HG02642 (cell line): ENCODE data around the gene GPHN.
"Not testable (repeated sequence)": the region's sequence is repeated elsewhere in the genome, so short reads cannot be mapped to it uniquely, and the experiment has no call there.

Experiments
- ATAC-seq: cut with Tn5 transposase; IDR thresholded peaks from one replicate; pipeline ENCODE4 v1.9.1; 2021; ENCODE audit warnings: mild to moderate bottlenecking; ENCODE audit not compliant: unreplicated experiment, poor library complexity

Gene GPHN

DNA sequence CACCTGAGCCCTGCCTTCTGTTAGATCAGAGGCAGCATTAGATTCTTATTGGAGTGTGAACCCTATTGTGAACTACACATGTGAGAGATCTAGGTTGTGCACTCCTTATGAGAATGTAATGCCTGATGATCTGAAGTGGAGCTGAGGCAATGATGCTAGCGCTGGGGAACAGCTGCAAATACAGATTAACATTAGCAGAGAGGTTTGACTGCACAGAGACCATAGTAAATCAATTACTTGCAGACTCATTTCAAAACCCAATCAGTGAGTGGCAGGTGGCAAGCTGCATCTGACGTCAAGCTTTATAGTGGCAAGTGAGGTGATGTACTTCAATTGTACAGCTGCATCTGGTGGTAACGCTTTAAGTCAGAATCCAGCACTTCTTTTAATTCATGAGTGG lies 141.6 kb downstream of the GPHN start:
- ATAC-seq, result peak; percentile 76

DNA sequence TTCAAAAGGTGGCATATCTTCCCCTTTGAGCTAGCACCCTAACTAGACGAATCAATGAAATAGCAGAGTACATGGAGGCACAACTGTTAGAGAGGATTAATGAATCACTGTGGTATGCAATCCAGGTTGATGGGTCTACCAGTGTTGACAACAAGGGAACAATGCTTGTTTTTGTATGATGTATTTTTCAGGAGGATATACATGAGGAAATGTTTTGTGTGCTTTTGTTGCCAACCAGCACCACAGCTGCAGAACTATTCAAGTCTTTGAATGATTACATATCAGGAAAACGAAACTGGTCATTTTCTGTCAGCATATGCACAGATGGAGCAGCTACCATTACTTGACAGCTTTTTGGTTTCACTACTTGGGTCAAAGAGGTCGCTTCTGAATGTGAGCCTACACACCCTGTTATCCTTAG lies 142.6 kb downstream of the GPHN start:
- ATAC-seq, result no peak

DNA sequence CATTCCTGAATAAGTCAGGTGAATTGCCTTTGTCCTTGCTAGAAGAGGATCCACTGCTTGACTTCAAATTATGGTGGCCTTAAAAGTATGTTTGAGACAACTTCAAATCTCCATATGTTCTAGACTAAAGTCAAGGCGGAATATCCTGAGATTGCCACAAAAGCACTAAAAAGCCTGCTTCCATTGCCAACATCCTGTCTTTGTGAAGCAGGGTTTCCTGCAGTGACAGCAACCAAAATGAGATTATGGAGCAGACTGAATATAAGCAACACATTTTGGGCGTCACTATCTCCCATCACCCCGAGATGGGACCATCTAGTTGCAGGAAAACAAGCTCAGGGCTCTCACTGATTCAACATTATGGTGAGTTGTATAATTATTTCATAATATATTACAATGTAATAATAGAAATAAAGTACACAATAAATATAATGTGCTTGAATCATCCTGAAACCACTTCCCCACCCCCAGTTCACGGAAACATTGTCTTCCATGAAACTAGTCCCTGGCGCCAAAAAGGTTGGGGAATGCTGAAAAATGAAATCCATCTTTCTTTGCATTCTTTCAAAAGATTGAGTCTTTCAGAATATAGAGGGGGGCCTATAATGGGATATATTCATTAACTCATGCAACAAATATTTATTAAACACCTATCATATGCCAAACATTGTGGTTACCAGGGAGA lies 143.7 kb downstream of the GPHN start:
- no peak for ATAC-seq

DNA sequence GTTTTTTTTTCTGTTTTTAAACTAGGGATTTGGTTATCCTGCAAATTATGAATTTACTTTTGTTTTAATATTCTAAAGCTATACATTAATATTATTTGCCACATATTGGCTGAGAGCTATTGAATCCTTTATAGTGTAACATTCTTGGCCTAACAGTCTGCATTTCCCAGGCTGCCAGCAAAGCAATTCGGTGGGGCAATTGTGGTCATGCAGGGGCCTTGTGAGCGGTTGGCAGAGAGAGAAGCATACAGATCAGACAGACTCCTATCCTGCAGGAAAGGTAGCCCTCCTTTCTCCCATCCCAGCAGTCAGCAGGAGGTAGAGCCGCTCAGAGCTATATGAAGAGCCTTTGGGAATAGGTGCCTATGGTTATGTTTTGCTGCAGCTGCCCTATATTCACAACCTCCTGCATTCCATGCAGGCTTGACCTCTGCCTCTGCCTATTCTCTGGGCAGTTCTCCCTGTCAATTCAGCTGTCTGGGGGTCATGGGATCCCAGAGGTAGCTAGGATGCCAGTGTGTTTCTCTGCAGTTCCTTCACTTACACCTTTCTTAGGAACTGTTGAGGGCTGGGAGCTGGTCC lies 144.7 kb downstream of the GPHN start:
- no peak for ATAC-seq

DNA sequence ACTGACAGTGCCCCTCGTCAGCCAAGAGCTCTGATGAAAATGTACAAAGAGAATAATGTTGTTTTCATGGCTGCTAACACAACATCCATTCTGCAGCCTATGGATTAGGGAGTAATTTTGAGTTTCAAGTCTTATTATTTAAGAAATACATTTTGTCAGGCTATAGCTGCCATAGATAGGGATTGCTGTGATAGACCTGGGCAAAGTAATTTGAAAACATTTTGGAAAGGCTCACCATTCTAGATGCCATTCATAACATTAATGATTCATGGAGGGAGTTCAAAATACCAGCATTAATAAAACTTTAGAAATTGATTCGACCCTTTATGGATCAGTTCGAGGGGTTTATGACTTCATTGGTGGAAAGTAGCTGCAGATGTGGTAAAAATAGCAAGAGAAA lies 149.8 kb downstream of the GPHN start:
- no peak for ATAC-seq

DNA sequence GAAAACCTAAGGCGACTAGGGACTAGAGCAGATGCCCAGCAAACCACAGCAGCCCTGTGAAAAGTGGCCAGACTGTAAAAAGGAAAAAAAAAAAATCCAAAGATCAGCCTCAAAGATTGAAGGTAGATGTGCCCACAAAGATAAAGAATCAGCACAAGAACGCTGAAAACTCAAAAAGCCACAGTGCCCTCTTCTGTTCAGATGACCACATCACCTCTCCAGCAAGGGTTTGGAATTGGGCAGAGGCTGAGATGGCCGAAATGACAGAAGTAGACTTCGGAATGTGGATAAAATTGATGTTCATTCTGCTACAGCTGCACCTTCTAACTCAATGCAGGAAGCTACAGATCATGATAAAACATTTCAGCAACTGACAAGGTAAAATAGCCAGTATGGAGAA lies 154.4 kb downstream of the GPHN start:
- ATAC-seq, result no peak

DNA sequence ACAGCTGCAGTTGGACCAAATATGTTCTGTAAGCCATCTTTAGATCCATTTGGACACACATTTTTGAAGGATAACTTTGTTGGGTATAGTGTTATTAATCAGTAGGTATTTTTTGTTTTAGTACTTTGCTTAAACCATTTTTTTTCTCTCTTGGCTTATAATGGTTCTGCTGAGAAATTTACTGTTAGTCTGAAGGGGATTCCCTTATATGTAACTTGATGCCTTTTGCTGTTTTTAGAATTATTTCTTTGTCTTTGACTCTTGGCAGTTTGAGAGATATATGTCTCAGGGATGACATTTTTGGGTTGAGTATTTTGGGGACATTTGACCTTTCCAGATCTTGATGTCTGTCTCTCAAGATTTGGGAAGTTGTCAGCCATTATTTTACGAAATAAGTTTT lies 169.8 kb downstream of the GPHN start:
- ATAC-seq, result no peak

DNA sequence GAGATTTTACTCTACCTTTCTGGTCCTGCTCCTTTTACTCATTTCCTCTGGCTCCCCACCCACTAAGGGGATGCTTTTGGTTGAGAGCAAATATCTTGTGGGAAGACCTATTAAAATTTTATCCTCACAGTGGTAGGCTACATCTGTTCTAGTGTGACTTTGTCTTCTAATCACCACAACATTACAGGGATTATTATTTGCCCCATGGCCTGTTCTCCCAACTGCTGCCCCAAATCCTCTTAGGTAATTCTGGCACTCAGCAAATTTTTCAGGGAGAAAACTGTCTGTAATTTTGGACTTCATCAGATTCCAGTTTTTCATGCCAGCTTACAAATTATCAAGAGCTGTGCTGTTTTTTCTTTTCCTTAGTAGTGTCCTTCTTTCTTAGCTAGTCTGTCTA lies 172.3 kb downstream of the GPHN start:
- no peak for ATAC-seq

DNA sequence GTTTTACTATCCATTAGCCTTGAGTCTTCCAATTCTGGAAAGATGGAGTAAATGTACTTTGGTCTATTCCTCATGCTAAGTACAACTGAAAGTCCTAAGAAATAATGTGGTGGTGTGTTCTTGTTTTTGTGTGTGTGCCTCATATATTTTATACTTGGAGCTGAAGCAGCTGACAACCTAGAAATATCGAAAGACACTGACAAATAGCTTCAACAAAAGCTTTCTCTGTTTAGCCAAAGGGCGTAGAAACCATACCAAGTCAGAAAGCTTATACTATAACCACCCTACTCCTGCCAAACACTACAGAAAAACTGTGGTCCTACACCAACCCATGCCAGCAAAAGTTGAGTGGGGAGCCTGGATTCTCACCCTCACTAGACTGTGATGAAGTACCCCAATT lies 188.4 kb downstream of the GPHN start:
- ATAC-seq, result no peak

DNA sequence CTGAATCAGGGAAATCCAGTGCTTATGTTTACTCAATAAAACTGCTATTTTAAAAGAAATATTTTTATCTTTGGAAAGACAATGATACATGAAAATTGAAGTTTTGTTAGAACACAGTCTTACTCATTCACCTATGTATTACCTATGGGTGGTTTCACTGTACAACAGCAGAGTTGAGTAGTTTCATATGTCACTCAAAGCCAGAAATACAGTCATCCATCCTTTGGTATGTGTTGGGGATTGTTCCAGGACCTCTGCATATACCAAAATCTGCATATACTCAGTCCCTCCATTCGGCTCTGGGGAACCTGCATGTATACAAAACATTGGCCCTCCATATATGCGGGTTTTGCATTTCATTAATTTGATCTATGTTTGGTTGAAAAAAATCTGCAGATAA lies 190.6 kb downstream of the GPHN start:
- no peak for ATAC-seq

DNA sequence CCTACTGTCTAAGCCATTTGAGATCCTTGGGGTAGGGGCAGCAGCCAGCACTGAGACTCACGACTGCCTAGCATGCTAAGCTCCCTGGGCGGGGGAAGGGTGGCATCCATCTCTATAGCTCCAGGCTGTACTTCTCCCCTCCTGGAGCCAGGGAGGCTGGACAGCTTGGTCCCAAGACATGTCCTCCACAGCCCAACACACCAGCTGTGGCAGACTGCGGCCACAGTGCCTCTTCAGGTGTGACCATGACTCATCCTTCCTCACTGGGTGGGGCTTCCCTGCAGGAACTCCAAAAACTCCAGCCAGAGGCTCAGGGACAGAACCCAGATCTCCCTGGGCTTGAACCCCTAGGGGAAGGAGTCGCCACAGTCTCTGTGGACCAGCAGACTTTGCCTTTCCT lies 193.9 kb downstream of the GPHN start:
- ATAC-seq, result no peak

DNA sequence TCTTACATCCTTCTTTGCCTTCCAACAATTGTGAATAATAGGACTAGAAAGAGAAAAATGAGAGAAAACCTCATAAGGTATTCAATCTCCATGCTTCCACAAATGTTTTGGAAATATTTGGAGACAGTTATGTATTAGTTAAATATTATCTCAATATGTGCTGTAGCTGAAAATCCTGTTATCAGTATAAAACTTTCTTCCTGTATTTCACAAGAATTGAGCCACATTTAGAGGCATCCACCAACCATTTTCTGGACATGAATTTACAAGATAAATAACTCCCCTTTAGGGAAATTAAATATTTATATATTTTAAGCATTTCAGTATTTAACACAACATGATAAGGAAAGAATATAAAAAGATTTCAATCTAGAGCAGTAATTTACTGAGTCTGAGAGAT lies 200.3 kb downstream of the GPHN start:
- no peak for ATAC-seq

DNA sequence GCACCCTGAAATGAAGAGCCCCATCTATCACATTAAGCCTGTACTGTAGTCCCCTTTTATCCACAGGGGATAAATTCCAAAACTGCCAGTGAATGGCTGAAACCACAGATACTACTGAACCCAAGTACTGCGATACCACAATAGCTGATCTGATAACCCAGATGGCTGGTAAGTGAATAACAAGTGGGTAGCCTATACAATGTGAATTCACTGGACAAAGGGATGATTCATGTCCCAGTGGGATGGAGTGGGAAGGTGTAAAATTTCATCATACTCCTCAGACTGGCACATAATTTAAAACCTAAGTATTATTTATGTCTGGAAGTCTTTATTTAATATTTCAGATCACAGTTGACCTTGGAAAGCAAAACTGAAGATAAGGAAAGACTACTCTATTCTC lies 201.3 kb downstream of the GPHN start:
- ATAC-seq, result no peak

DNA sequence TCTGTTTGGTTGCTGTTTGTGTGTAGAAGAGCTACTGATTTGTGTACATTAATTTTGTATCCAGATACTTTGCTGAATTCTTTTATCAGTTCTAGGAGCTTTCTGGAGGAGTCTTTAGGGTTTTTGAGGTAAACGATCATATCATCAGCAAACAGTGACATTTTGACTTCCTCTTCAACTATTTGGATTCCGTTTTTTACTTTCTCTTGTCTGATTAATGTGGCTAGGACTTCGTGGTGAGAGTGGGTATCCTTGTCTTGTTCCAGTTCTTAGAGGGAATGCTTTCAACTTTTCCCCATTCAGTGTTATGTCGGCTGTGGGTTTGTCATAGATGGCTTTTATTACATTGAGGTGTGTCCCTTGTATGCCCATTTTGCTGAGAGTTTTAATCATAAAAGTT lies 206.3 kb downstream of the GPHN start:
- ATAC-seq, result not testable (repeated sequence)

DNA sequence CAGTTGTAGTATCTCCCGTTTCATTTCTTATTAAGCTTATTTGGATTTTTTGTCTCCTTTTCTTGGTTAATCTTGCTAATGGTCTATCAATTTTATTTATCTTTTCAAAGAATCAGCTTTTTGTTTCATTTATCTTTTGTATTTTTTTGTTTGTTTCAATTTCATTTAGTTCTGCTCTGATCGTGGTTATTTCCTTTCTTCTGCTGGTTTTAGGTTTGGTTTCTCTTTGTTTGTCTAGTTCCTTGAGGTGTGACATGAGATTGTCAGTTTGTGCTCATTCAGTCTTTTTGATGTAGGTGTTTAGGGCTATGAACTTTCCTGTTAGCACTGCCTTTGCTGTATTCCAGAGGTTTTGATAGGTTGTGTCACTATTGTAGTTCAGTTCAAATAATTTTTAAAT lies 207.4 kb downstream of the GPHN start:
- not testable (repeated sequence) for ATAC-seq

DNA sequence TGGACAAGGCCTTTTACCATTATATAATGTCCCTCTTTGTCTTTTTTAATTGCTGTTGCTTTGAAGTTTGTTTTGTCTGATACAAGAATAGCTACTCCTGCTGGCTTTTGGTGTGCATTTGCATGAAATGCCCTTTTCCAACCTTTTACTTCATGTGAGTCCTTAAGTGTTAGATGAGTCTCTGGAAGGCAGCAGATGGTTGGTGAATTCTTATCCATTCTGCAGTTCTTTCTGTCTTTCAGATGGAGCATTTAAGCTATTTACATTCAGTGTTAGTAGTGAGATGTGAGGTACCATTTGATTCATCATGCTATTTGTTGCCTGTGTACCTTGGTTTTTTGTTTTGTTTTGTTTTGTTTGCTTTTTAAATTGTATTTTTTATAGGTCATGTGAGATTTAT lies 208.3 kb downstream of the GPHN start:
- ATAC-seq, result no peak

DNA sequence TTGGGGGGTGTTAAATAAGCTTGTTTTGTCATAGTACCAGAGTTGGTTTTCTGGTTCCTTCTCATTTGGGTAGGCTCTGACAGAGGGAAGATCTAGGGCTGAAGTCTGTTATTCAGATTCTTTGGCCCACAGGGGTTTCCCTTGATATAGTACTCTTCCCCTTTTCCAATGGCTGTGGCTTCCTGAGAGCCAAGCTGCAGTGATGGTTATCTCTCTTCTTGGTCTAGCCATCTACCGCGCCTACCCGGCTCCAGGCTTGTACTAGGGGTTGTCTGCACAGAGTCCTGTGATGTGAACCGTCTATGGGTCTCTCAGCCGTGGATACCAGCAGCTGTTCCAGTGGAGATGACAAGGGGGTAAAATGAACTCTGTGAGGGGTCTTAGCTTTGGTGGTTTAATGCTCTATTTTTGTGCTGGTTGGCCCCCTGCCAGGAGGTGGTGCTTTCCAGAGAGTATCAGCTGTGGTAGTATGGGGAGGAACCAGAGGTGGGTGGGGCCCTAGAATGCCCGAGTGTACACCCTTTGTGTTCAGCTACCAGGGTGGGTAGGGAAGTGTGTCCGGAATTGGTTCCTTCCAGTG lies 209.7 kb downstream of the GPHN start:
- no peak for ATAC-seq

DNA sequence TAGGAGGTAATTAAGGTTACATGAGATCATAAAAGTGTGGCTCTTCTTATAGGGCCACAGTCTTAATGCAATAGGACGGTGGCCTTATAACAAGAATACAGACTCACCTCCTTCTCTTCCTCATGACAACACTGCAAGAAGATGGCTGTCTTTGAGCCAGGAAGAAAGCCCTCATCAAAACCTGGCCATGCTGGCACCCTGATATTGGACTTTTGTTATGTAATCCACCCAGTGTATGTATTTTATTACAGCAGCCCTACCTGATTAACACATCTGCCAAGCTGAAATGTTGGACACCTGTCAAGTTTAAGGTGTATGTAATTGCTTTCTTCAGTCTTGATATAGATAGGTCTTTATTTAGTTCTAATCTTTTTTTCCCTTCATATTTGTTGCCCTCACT lies 217.0 kb downstream of the GPHN start:
- no peak for ATAC-seq

DNA sequence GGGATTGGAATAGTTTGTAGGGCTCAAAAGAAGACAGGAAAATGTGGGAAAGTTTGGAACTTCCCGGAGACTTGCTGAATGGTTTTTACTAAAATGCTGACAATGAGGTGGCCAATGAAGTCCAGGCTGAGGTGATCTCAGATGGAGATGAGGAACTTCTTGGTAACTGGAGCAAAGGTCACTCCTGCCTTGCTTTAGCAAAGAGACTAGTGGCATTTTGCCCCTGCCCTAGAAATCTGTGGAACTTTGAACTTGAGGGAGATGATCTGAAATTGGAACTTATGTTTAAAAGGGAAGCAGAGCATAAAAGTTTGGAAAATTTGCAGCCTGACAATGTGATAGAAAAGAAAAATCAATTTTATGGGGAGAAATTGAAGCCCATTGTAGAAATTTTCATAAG lies 223.4 kb downstream of the GPHN start:
- not testable (repeated sequence) for ATAC-seq

DNA sequence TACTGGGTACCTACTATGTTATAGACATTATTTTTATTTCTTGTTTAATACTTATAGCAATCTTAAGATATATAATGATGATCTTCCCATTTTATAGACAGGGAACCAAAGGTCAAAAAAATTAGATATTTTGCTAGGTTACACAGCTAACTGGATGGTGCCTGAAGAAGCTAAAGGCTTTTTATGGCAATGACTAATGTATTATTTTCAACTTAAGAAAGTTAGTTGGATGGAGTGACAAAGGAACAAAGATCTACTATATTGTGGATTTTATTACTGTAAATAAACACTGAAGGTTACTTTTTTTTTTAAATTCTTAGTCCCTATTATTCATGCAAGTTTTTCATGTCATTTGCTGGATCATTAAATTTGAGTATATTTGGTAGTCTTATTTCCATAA lies 227.9 kb downstream of the GPHN start:
- ATAC-seq, result no peak

DNA sequence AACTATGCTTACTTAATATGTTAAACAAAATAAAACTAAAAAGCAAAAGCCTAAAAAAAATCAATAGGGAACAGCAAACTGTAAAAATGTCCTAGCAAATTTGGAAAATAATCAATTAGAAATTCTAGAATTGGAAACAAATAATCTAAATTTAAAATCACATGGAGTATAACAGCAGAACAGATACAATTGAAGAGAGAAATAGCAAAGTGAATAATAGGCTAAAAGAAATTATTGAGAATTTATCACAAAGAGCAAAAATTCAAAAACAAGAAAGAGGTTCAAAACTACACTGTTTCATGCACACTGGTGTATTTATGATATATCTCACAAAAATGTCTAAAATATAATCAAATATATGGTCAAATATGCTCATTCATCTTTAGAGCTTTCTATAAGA lies 231.9 kb downstream of the GPHN start:
- ATAC-seq, result no peak

DNA sequence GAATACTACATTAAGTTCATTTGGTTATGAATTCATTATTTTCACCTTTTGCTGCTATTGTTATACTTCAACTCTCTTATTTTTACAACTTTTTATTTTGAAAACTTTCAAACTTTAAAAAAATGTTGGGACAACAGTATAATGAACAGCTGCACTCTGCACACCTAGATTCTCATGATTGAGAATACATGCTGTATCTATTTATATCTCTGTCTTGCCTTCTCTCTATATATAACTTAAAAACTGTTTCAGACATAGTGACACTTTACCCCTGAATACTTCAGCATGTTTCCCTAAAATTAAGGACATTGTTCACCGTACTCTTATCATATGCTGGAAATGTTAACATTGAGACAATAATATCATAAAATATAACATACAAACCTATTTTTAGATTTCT lies 237.1 kb downstream of the GPHN start:
- no peak for ATAC-seq
